Heart right ventricle (tissue), 16 donors: ENCODE results near the gene RNF152. TPM values are rescaled to one million over a fixed set of nuclear protein-coding genes. Genes with fewer than 3 reads are reported as not detected.

ENCODE experiments used
- ATAC-seq, 8 donors: fragments of 200-7000 bp; cut with Tn5 transposase; one replicate each; pipeline ENCODE4 v1.9.1; 2020; ENCODE audit warnings: mild to moderate bottlenecking in 8 of 8, moderate library complexity in 8 of 8, moderate number of reproducible peaks in 1 of 8
- DNase-seq, 2 donors: peaks; one replicate each; pipeline ENCODE4 v3.0.0-alpha.2; 2020
- H3K27ac ChIP-seq, 10 donors: fragments of 200-600 bp; sonication (generic) in 2 of 10; one replicate each; pipeline versions ENCODE4 v1.5.0 to v1.8.0; 2020 to 2022; ENCODE audit warnings: mild to moderate bottlenecking in 3 of 10
- H3K27me3 ChIP-seq, 7 donors: fragments of 200-600 bp; one replicate each; pipeline ENCODE4 v1.8.0; 2021 to 2022; ENCODE audit warnings: mild to moderate bottlenecking in 2 of 7
- H3K36me3 ChIP-seq, 9 donors: fragments of 200-600 bp; sonication (generic) in 1 of 9; one replicate each; pipeline versions ENCODE4 v1.5.0 to v1.8.0; 2020 to 2022; ENCODE audit warnings: mild to moderate bottlenecking in 2 of 9
- H3K4me1 ChIP-seq, 9 donors: fragments of 200-600 bp; sonication (generic) in 1 of 9; one replicate each; pipeline versions ENCODE4 v1.5.0 to v1.8.0; 2020 to 2022; ENCODE audit warnings: mild to moderate bottlenecking in 4 of 9
- H3K4me3 ChIP-seq, 10 donors: fragments of 200-600 bp; sonication (generic) in 2 of 10; one replicate each; pipeline versions ENCODE4 v1.5.0 to v1.8.0; 2020 to 2022; ENCODE audit warnings: mild to moderate bottlenecking in 7 of 10, moderate library complexity in 2 of 10
- H3K9me3 ChIP-seq, 11 donors: fragments of 200-600 bp in 10 of 11; sonication (generic) in 2 of 11; one replicate each; pipeline versions ENCODE4 v1.5.0 to v1.8.0; 2013 to 2022; ENCODE audit warnings: mild to moderate bottlenecking in 2 of 11, control low read depth in 1 of 11, moderate library complexity in 1 of 11
- CTCF ChIP-seq, 9 donors: fragments of 200-600 bp; sonication (generic) in 2 of 9; IDR thresholded peaks; one replicate each; pipeline versions ENCODE4 v1.5.0 to v1.8.0; 2021 to 2022; ENCODE audit warnings: antibody characterized with exemption in 9 of 9, mild to moderate bottlenecking in 5 of 9, moderate library complexity in 1 of 9
- WGBS, 2 donors: extraction: QIAGEN DNeasy Blood & Tissue Kit; methylation state at CpG; one replicate each; pipeline ENCODE4 v1.1.7; 2013; ENCODE audit warnings: inconsistent platforms in 1 of 2; 5-methylcytosine and 5-hydroxymethylcytosine counted together
- intact Hi-C, 10 donors: fragments of 100-400 bp; cut with DNase I; formaldehyde crosslinking; loops; one replicate each; pipeline versions ENCODE4 v1.11.1 to v1.14.2; 2022
- polyA plus RNA-seq, 2 donors: library from polyadenylated mRNA; stranded (reverse); fragments of 200-250 nt; gene quantifications; one replicate each; pipeline ENCODE4 v1.2.3, GENCODE V29; 2013
- total RNA-seq, 10 donors: library from RNA; stranded (reverse); fragmentation: NEBNext Ultra II Directional in 3 of 10; extraction: Animal tissue kit (Norgen Biotek cat#: 25700) in 3 of 10; gene quantifications; one replicate each; pipeline versions ENCODE4 v1.2.1 to v1.2.4, GENCODE V29; 2021 to 2023
- donor health status: Arrhythmogenic right ventricular cardiomyopathy.
- donor health status: ischemic (EF 13 %, LVEDD 7.1; RV severe dilation, severe dysfunction).
- donor health status: healthy with polysubstance abuse.
- donor health status: DM: no; HTN: yes; CAD: no.
- donor health status: DM: no; HTN: no; CAD: no.
- donor health status: ischemic (EF 25% LVEDD 6.9; RV normal size, moderate dysfunction).
- donor health status: ischemic (EF 25% LVEDD 5.7; RV mildly dilated, moderate dysfunction).
- donor health status: healthy.
- donor health status: DM: yes; HTN: yes; CAD: no.
- donor health status: Ischemic cardiomyopathy.
- donor health status: ischemic (EF 35%, LVEDD 5.7; RV mildly dilated, moderate dysfunction).
- donor health status: nonischemic (EF 11% LVEDD 7.7; RV severe dilation, severe dysfunction).
- donor health status: DM: yes; HTN: yes; CAD: no.
- donor health status: PGD.
- donor health status: ischemic (EF 29% LVEDD 5.4; RV normal size, mild dysfunction).
- donor health status: nonischemic (EF 23%, LVEDD 6.1; RV moderate dilation, normal function).

The RNF152 gene
- total and polyA plus RNA-seq, 12 donors: 1.7 to 19.1 (median 10.9) TPM

- intact Hi-C loops: no loop called here
- Histone ChIP-seq H3K4me1 (peaks cover 0 to 28% (median 7%) of the 10 kb centered on the region in 9 donors), H3K4me3 (no peak overlapping the region), H3K27me3 (no peaks in the 10 kb centered on the region), H3K9me3 (no peaks in the 10 kb centered on the region), H3K27ac (no peak overlapping the region), H3K36me3 (peaks cover 0 to 8% (median 4%) of the 10 kb centered on the region in 9 donors)
- WGBS, 2 donors: 88 to 92% methylated on average over 1 of the region's 1 CpG
- DNase-seq: no peak
- no peak for TF ChIP-seq CTCF (IDR thresholded peaks at IDR 0.05)
- ATAC-seq: peak in 2 of 8 donors; percentile 14 to 33
These were observed 71.9 kb downstream of the RNF152 start for GRCh38 chr18:61820882-61821281.

GRCh38 chr18:61817086-61817485, 75.7 kb downstream of the RNF152 start:
- H3K27me3 ChIP-seq: no peaks in the 10 kb centered on the region
- peaks cover 0 to 35% (median 14%) of the 10 kb centered on the region in 9 donors for H3K36me3 ChIP-seq
- no peak for ATAC-seq
- H3K9me3 ChIP-seq: no peaks in the 10 kb centered on the region
- 88 to 91% methylated on average over 5 of the region's 5 CpGs for WGBS, 2 donors
- H3K4me1 ChIP-seq: peaks cover 0 to 10% (median 0%) of the 10 kb centered on the region in 9 donors
- no peak overlapping the region for H3K4me3 ChIP-seq
- H3K27ac ChIP-seq: no peak overlapping the region
- TF ChIP-seq CTCF (IDR thresholded peaks at IDR 0.05): no peak
- intact Hi-C loops: no loop called here
- no peak for DNase-seq

- H3K9me3 ChIP-seq: no peaks in the 10 kb centered on the region
- no peak for ATAC-seq
- no peak overlapping the region for H3K4me3 ChIP-seq
- DNase-seq: no peak
- TF ChIP-seq CTCF (IDR thresholded peaks at IDR 0.05): no peak
- intact Hi-C loops: no loop called here
- no peaks in the 10 kb centered on the region for H3K27me3 ChIP-seq
- H3K36me3 ChIP-seq: peaks cover 0 to 35% (median 14%) of the 10 kb centered on the region in 9 donors
- 92 to 96% methylated on average over 29 of the region's 29 CpGs for WGBS, 2 donors
- peaks cover 0 to 6% (median 0%) of the 10 kb centered on the region in 9 donors for H3K4me1 ChIP-seq
- H3K27ac ChIP-seq: no peak overlapping the region
These were observed 76.8 kb downstream of the RNF152 start for GRCh38 chr18:61815885-61816470.

- Histone ChIP-seq H3K27ac (no peak overlapping the region), H3K36me3 (peaks cover 0 to 2% (median 0%) of the 10 kb centered on the region in 9 donors), H3K4me1 (peaks cover 0 to 4% (median 0%) of the 10 kb centered on the region in 9 donors), H3K27me3 (no peaks in the 10 kb centered on the region), H3K9me3 (no peaks in the 10 kb centered on the region), H3K4me3 (no peak overlapping the region)
- intact Hi-C loops: loop anchor here in 1 of 10 donors (10.0 kb wide), 1 partner anchor 57 kb away; no protein-coding TSS in a partner anchor
- TF ChIP-seq CTCF (IDR thresholded peaks at IDR 0.05): no peak
- 94 to 96% methylated on average over 3 of the region's 3 CpGs for WGBS, 2 donors
- no peak for DNase-seq
- ATAC-seq: no peak
These were observed 84.5 kb downstream of the RNF152 start for GRCh38 chr18:61808286-61808685.
